Activated CD8-positive, alpha-beta memory T cell treated with anti-CD3 and anti-CD28 coated beads, Interleukin-2, amount 10 ng/mL, durations not matched to agents 7 days and 5 days (primary cell): ENCODE results near the gene SVOP. TPM values are rescaled to one million over a fixed set of nuclear protein-coding genes. Genes with fewer than 3 reads are reported as not detected.

Source experiments
- total RNA-seq, 2 experiments: library from RNA; stranded (reverse); gene quantifications; one replicate each; pipeline ENCODE4 v1.2.3, GENCODE V29; 2021

The SVOP gene
- total RNA-seq, 2 experiments from 2014 or later, result not detected

Other genes with a start within 250 kb of the SVOP start
- 10 to 100 TPM; 66.9 to 73.9 TPM for gene SSH1, start 163.5 kb downstream of the SVOP start, total RNA-seq
- not detected for gene DAO, start 141.0 kb downstream of the SVOP start, total RNA-seq
- gene USP30, start 31.5 kb upstream of the SVOP start, total RNA-seq, result 1 to 10 TPM; 5.9 to 8.7 TPM
- gene ALKBH2, start 72.4 kb upstream of the SVOP start, total RNA-seq, result 10 to 100 TPM; 14.0 to 17.2 TPM
- gene UNG, start 76.5 kb upstream of the SVOP start, total RNA-seq, result 10 to 100 TPM; 53.7 to 75.6 TPM
- 10 to 100 TPM; 10.4 to 15.1 TPM for gene ACACB, start 95.5 kb upstream of the SVOP start, total RNA-seq